Tibial nerve (tissue), 4 donors: Measurements from ENCODE around the gene TBX15. TPM values are rescaled to one million over a fixed set of nuclear protein-coding genes. Genes with fewer than 3 reads are reported as not detected.
A peak's percentile ranks its signal among the peaks of the same experiment; 100 is the strongest.

Experiments
- DNase-seq, 2 donors: peaks; one replicate each; pipeline ENCODE4 v3.0.0-alpha.2; 2019; ENCODE audit warnings: low spot score in 2 of 2
- H3K27ac ChIP-seq, 4 donors: fragments of 200-600 bp; sonication (generic) in 3 of 4; one replicate each; pipeline ENCODE4 v1.5.1; 2017 to 2019; ENCODE audit warnings: mild to moderate bottlenecking in 1 of 4
- H3K27me3 ChIP-seq, 2 donors: fragments of 200-600 bp; sonication (generic) in 1 of 2; one replicate each; pipeline versions ENCODE4 v1.5.1 to v1.6.0; 2017 to 2019
- H3K36me3 ChIP-seq, 3 donors: fragments of 200-600 bp; sonication (generic); one replicate each; pipeline ENCODE4 v1.5.1; 2018 to 2019
- H3K4me1 ChIP-seq, 4 donors: fragments of 200-600 bp; sonication (generic) in 3 of 4; one replicate each; pipeline ENCODE4 v1.5.1; 2017 to 2019
- H3K4me3 ChIP-seq, 4 donors: fragments of 200-600 bp; sonication (generic) in 3 of 4; one replicate each; pipeline ENCODE4 v1.5.1; 2017 to 2019; ENCODE audit warnings: mild to moderate bottlenecking in 1 of 4, moderate library complexity in 1 of 4
- H3K9me3 ChIP-seq, 4 donors: fragments of 200-600 bp; sonication (generic) in 3 of 4; one replicate each; pipeline ENCODE4 v1.5.1; 2017 to 2019
- EP300 ChIP-seq, 2 donors: sonication (generic); formaldehyde crosslinking; IDR thresholded peaks; one replicate each; pipeline ENCODE4 v1.6.1; 2017; ENCODE audit warnings: antibody characterized with exemption in 2 of 2, mild to moderate bottlenecking in 1 of 2
- POLR2A ChIP-seq, 2 donors: fragments of 450-650 bp; IDR thresholded peaks; one replicate each; pipeline ENCODE4 v1.6.1; 2017; ENCODE audit warnings: antibody characterized with exemption in 2 of 2, mild to moderate bottlenecking in 2 of 2, moderate library complexity in 2 of 2
- WGBS, 2 donors: methylation state at CpG; one replicate each; pipeline ENCODE4 v1.1.5; 2018; 5-methylcytosine and 5-hydroxymethylcytosine counted together
- total RNA-seq, 4 donors: library from RNA; depleted of rRNA; stranded (reverse); fragments of >200 nt; gene quantifications; one replicate each; pipeline ENCODE4 v1.1.0, GENCODE V29; 2016
- TF ChIP-seq, protein P1 (sequence below), 5 experiments: fragments of 200-600 bp in 3 of 5; fragments of 450-650 bp in 2 of 5; sonication (generic) in 3 of 5; IDR thresholded peaks; one replicate each; pipeline ENCODE4 v1.5.1; 2016 to 2019; ENCODE audit warnings: antibody characterized with exemption in 5 of 5, mild to moderate bottlenecking in 3 of 5, moderate library complexity in 2 of 5

TBX15 gene
- total RNA-seq, 4 donors from 2014 or later, result 38.7 to 57.0 (median 48.2) TPM

GRCh38 chr1:118985640-118986554, 2.2 kb downstream of the TBX15 start:
- no peak for DNase-seq

GRCh38 chr1:118984722-118985639, 3.2 kb downstream of the TBX15 start:
- no peaks in the 10 kb centered on the region for H3K36me3 ChIP-seq
- peak overlapping the region; percentile 69 to 93 (median 82) for H3K27ac ChIP-seq
- no peak for DNase-seq
- H3K9me3 ChIP-seq, result no peaks in the 10 kb centered on the region
- TF ChIP-seq EP300 (IDR thresholded peaks at IDR 0.05), result peak in 1 of 2 donors; percentile 4
- TF ChIP-seq, protein P1, sequence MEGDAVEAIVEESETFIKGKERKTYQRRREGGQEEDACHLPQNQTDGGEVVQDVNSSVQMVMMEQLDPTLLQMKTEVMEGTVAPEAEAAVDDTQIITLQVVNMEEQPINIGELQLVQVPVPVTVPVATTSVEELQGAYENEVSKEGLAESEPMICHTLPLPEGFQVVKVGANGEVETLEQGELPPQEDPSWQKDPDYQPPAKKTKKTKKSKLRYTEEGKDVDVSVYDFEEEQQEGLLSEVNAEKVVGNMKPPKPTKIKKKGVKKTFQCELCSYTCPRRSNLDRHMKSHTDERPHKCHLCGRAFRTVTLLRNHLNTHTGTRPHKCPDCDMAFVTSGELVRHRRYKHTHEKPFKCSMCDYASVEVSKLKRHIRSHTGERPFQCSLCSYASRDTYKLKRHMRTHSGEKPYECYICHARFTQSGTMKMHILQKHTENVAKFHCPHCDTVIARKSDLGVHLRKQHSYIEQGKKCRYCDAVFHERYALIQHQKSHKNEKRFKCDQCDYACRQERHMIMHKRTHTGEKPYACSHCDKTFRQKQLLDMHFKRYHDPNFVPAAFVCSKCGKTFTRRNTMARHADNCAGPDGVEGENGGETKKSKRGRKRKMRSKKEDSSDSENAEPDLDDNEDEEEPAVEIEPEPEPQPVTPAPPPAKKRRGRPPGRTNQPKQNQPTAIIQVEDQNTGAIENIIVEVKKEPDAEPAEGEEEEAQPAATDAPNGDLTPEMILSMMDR (IDR thresholded peaks at IDR 0.05), result no peak
- 14 to 15% methylated on average over 48 of the region's 48 CpGs for WGBS, 2 donors
- H3K4me1 ChIP-seq, result peaks cover 0 to 75% (median 13%) of the 10 kb centered on the region in 4 donors
- peak overlapping the region; percentile 28 to 67 (median 56) for H3K4me3 ChIP-seq
- H3K27me3 ChIP-seq, result peaks cover 0 to 99% of the 10 kb centered on the region in 2 donors

More at GRCh38 chr1:118985640-118986554, 2.2 kb downstream of the TBX15 start:
- WGBS, 2 donors, result 6 to 9% methylated on average over 34 of the region's 34 CpGs
- Histone ChIP-seq H3K9me3 (no peaks in the 10 kb centered on the region), H3K4me1 (peaks cover 0 to 70% (median 13%) of the 10 kb centered on the region in 4 donors), H3K27ac (peak overlapping the region; percentile 69 to 93 (median 82)), H3K27me3 (peaks cover 0 to 99% of the 10 kb centered on the region in 2 donors), H3K36me3 (no peaks in the 10 kb centered on the region), H3K4me3 (peak overlapping the region; percentile 28 to 67 (median 56))
- no peak for TF ChIP-seq POLR2A (IDR thresholded peaks at IDR 0.05)
- TF ChIP-seq EP300 (IDR thresholded peaks at IDR 0.05), result no peak
- TF ChIP-seq, protein P1 (IDR thresholded peaks at IDR 0.05), result no peak

- Histone ChIP-seq H3K9me3 (no peaks in the 10 kb centered on the region), H3K36me3 (no peaks in the 10 kb centered on the region), H3K4me3 (peak overlapping the region; percentile 28 to 67 (median 56)), H3K27ac (peak overlapping the region in 3 of 4 donors; percentile 72 to 93 (median 91)), H3K27me3 (peaks cover 0 to 100% of the 10 kb centered on the region in 2 donors), H3K4me1 (peaks cover 0 to 78% (median 15%) of the 10 kb centered on the region in 4 donors)
- TF ChIP-seq EP300 (IDR thresholded peaks at IDR 0.05), result peak in 1 of 2 donors; percentile 51
- TF ChIP-seq, protein P1 (IDR thresholded peaks at IDR 0.05), result no peak
- DNase-seq, result no peak
- WGBS, 2 donors, result 8 to 25% methylated on average over 9 to 43 of the region's 43 CpGs
Measured at GRCh38 chr1:118984086-118984721, 3.9 kb downstream of the TBX15 start.

DNA sequence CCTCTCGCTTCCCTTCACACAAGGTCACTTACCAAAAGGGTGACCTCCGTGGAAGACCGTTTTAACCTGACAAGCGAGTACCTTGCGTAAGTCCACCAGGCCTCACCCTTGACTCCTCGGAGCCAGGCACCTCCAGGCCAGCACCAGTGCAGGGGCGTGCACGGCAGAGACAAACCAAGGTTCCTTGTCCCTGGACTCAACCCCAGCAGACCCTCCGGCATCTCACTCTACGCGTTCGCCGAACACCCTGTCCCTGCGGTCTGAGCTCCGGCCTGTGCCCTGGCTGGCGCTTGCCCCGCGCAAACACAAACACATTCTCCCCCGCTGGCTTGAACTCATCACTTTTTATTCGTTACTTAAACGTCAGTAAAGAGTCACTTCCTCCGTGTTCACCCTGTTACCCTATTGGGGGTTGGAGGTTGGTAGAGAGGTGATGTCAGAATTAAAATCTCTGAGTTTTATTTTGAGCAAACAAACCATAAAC, 4.5 kb downstream of the TBX15 start:
- 30 to 46% methylated on average over 22 of the region's 22 CpGs for WGBS, 2 donors
- Histone ChIP-seq H3K27ac (peak overlapping the region in 2 of 4 donors; percentile 91 to 93), H3K4me3 (peak overlapping the region in 3 of 4 donors; percentile 50 to 67 (median 63)), H3K36me3 (no peaks in the 10 kb centered on the region), H3K27me3 (peaks cover 0 to 100% of the 10 kb centered on the region in 2 donors), H3K9me3 (no peaks in the 10 kb centered on the region), H3K4me1 (peaks cover 0 to 77% (median 15%) of the 10 kb centered on the region in 4 donors)
- no peak for DNase-seq
- TF ChIP-seq EP300 (IDR thresholded peaks at IDR 0.05) (no peak), POLR2A (IDR thresholded peaks at IDR 0.05) (no peak)
- TF ChIP-seq, protein P1 (IDR thresholded peaks at IDR 0.05), result no peak
